ENCODE measurements around the gene KPTN. TPM values are rescaled to one million over a fixed set of nuclear protein-coding genes. Genes with fewer than 3 reads are reported as not detected.

Gene KPTN
- total and polyA plus RNA-seq, 2 of the 13 experiments (the other 11 are each of a cell fraction or from before 2014, with no cell fraction given): 9.1 to 13.3 TPM

DNA sequence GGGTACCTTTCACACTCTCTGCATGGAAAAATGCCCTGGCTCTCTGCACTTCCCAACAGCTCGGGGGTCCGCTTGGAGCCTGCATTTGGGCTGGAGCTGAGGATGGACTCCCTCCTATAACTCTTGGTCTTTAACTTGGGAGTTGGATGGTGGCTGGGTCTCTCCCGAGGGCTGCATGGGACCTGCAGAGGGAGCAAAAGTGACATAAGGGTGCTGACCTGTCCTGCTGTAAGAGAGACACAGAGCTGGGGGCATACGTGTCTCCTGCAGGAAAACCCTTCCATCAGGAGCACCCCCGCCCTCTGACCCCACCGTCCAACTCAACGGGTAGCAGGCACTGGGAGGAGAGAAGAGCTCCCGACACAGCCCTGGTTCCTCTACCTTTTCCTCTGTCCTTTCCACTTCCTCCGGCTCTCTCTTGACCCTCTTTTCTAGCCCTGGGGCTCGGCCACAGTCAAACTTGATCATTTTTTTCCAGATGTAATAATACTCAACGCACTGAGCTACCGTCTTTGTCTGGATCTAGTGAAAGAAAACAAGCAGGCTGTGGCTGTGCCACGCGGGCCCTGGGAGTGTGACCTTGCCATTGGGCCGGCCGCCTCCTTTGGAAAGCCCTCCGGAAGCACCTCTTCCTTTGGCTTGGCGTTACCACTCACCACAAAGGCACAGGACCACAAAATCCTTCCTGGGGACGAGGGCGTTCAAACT lies 37.6 kb upstream of the KPTN start (continued):
- TF ChIP-seq, protein P1, sequence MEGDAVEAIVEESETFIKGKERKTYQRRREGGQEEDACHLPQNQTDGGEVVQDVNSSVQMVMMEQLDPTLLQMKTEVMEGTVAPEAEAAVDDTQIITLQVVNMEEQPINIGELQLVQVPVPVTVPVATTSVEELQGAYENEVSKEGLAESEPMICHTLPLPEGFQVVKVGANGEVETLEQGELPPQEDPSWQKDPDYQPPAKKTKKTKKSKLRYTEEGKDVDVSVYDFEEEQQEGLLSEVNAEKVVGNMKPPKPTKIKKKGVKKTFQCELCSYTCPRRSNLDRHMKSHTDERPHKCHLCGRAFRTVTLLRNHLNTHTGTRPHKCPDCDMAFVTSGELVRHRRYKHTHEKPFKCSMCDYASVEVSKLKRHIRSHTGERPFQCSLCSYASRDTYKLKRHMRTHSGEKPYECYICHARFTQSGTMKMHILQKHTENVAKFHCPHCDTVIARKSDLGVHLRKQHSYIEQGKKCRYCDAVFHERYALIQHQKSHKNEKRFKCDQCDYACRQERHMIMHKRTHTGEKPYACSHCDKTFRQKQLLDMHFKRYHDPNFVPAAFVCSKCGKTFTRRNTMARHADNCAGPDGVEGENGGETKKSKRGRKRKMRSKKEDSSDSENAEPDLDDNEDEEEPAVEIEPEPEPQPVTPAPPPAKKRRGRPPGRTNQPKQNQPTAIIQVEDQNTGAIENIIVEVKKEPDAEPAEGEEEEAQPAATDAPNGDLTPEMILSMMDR (CRISPR knock-in tag; IDR thresholded peaks at IDR 0.05): peak; percentile 56
- TF ChIP-seq PTBP1 (IDR thresholded peaks at IDR 0.05; ENCODE audit: low read depth, low read length, poor library complexity, severe bottlenecking): no peak
- TF ChIP-seq, protein P2, sequence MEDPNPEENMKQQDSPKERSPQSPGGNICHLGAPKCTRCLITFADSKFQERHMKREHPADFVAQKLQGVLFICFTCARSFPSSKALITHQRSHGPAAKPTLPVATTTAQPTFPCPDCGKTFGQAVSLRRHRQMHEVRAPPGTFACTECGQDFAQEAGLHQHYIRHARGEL (CRISPR knock-in tag; IDR thresholded peaks at IDR 0.05): no peak
- TF ChIP-seq JUNB (CRISPR knock-in tag; IDR thresholded peaks at IDR 0.05; ENCODE audit: borderline replicate concordance): no peak
- TF ChIP-seq, protein P3, sequence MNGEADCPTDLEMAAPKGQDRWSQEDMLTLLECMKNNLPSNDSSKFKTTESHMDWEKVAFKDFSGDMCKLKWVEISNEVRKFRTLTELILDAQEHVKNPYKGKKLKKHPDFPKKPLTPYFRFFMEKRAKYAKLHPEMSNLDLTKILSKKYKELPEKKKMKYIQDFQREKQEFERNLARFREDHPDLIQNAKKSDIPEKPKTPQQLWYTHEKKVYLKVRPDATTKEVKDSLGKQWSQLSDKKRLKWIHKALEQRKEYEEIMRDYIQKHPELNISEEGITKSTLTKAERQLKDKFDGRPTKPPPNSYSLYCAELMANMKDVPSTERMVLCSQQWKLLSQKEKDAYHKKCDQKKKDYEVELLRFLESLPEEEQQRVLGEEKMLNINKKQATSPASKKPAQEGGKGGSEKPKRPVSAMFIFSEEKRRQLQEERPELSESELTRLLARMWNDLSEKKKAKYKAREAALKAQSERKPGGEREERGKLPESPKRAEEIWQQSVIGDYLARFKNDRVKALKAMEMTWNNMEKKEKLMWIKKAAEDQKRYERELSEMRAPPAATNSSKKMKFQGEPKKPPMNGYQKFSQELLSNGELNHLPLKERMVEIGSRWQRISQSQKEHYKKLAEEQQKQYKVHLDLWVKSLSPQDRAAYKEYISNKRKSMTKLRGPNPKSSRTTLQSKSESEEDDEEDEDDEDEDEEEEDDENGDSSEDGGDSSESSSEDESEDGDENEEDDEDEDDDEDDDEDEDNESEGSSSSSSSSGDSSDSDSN (CRISPR knock-in tag; IDR thresholded peaks at IDR 0.05): no peak

DNA sequence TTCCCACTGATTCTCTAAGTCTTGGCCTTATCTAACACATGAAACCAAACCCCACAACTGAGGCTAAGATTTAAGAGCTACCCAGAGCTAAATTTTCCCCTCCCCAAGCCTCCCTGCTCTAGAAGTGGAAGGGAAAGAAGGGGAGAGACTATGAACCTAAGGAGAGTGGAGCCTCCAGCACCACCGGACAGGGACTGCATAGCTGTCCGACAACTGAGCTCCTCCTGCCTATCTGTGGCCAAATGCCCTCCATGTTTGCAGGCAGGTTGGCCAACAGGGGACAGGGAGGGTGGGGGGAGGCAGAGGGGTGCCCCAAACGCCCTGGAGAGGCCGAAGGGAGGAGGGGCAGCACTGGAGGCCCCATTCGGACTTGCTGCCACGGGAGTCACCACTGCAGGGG lies 36.8 kb upstream of the KPTN start:
- no peak for FAIRE-seq
- peak; percentile 80 for ATAC-seq
- POLR2A ChIA-PET: interaction anchor here (1.1 to 2.2 kb wide), 4 partner anchors 9 to 128 kb away, joined by 3 to 9 read pairs (median 4); no protein-coding TSS in a partner anchor
- Histone ChIP-seq H3K79me2 (ENCODE audit: insufficient read depth, low read length) (no peaks in the 10 kb centered on the region), H3K36me3 (replicated peaks in 1 of 2; ENCODE audit: control insufficient read depth in 1 of 2, insufficient read depth in 2 of 2, low read length in 2 of 2) (no peaks in the 10 kb centered on the region), H3K4me2 (ENCODE audit: low read depth, low read length) (peak overlapping the region; percentile 69), H4K20me1 (ENCODE audit: insufficient read depth, low read length) (no peaks in the 10 kb centered on the region), H3K4me1 (ENCODE audit: insufficient read depth, low read length) (peaks cover 57% of the 10 kb centered on the region), H3K27me3 (ENCODE audit: control insufficient read depth in 1 of 2, insufficient read depth in 2 of 2, low read length in 2 of 2) (peaks cover 0 to 20% of the 10 kb centered on the region in 2 experiments; a peak in 2 of 5 replicates), H3K9me3 (ENCODE audit: low read length) (no peaks in the 10 kb centered on the region), H3K27ac (ENCODE audit: extremely low read length, insufficient read depth, low read length) (no peak overlapping the region), H2AFZ (ENCODE audit: low read length) (no peak overlapping the region), H3K4me3 (replicated peaks in 1 of 3; ENCODE audit: insufficient read depth in 1 of 3, low read depth in 2 of 3, low read length in 3 of 3) (peak overlapping the region; percentile 8 to 59 (median 11); a peak in 5 of 6 replicates), H3K9ac (ENCODE audit: insufficient read depth, low read depth, low read length) (no peak overlapping the region)
- 4% methylated on average over 3 of the region's 6 CpGs for WGBS (ENCODE audit: low lambda C conversion rate)
- CTCF ChIA-PET (ENCODE audit: low intra/inter-chr PET ratio, low total read pairs): no interaction called here
- in situ Hi-C loops (cut with HindIII; ENCODE audit: extremely low pct_ligation_motif_present, low pct_unique_long_range_greater_than_20kb): no loop called here
- no TSS peak for BruUV-seq (replicated peaks)
- intact Hi-C loops (cut with micrococcal nuclease; ENCODE audit: unreplicated experiment): no loop called here
- no peak for DNase-seq (ENCODE audit: low spot score)
- TF ChIP-seq, protein P4, sequence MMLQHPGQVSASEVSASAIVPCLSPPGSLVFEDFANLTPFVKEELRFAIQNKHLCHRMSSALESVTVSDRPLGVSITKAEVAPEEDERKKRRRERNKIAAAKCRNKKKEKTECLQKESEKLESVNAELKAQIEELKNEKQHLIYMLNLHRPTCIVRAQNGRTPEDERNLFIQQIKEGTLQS (CRISPR knock-in tag; IDR thresholded peaks at IDR 0.05): no peak
- TF ChIP-seq, protein P5, sequence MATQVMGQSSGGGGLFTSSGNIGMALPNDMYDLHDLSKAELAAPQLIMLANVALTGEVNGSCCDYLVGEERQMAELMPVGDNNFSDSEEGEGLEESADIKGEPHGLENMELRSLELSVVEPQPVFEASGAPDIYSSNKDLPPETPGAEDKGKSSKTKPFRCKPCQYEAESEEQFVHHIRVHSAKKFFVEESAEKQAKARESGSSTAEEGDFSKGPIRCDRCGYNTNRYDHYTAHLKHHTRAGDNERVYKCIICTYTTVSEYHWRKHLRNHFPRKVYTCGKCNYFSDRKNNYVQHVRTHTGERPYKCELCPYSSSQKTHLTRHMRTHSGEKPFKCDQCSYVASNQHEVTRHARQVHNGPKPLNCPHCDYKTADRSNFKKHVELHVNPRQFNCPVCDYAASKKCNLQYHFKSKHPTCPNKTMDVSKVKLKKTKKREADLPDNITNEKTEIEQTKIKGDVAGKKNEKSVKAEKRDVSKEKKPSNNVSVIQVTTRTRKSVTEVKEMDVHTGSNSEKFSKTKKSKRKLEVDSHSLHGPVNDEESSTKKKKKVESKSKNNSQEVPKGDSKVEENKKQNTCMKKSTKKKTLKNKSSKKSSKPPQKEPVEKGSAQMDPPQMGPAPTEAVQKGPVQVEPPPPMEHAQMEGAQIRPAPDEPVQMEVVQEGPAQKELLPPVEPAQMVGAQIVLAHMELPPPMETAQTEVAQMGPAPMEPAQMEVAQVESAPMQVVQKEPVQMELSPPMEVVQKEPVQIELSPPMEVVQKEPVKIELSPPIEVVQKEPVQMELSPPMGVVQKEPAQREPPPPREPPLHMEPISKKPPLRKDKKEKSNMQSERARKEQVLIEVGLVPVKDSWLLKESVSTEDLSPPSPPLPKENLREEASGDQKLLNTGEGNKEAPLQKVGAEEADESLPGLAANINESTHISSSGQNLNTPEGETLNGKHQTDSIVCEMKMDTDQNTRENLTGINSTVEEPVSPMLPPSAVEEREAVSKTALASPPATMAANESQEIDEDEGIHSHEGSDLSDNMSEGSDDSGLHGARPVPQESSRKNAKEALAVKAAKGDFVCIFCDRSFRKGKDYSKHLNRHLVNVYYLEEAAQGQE (IDR thresholded peaks at IDR 0.05; ENCODE audit: borderline replicate concordance in 1 of 2, low read depth in 1 of 2, low read length in 2 of 2): 0 out of 4 replicates have a peak, but pooled peaks of 1 of the 2 experiments have one; percentile 48
